HL-60 (cell line): ENCODE measurements around the gene RNF175.
A peak's percentile ranks its signal among the peaks of the same experiment; 100 is the strongest.

Experiments
- DNase-seq, 2 experiments: peaks; one replicate each; pipeline ENCODE4 v3.0.0-alpha.2; 2010 to 2020; ENCODE audit warnings: low read depth in 1 of 2, low spot score in 1 of 2
- H3K27ac ChIP-seq: fragments of 250-450 bp; sonication (Bioruptor Pico); replicated peaks from 2 replicates; pipeline ENCODE4 v1.5.1; 2020; ENCODE audit warnings: mild to moderate bottlenecking, moderate library complexity
- H3K27me3 ChIP-seq: fragments of 250-450 bp; sonication (Bioruptor Pico); 2 replicates; pipeline ENCODE4 v1.5.1; 2021; ENCODE audit warnings: mild to moderate bottlenecking, moderate library complexity; ENCODE audit not compliant: insufficient read depth, poor library complexity, severe bottlenecking
- H3K4me3 ChIP-seq: replicated peaks from 2 replicates; pipeline ENCODE4 v1.5.1; 2011; ENCODE audit warnings: mild to moderate bottlenecking, control low read depth, low read length; ENCODE audit not compliant: insufficient read depth
- CTCF ChIP-seq: IDR thresholded peaks from one replicate; pipeline ENCODE4 v1.5.1; 2011; ENCODE audit warnings: low read length, control low read depth, inconsistent platforms; ENCODE audit not compliant: insufficient read depth
- GABPA ChIP-seq: IDR thresholded peaks from 2 replicates; pipeline ENCODE4 v1.6.1; 2012; ENCODE audit warnings: low read depth
- POLR2AphosphoS5 ChIP-seq: IDR thresholded peaks from 2 replicates; pipeline ENCODE4 v1.6.1; 2012; ENCODE audit warnings: low read depth
- REST ChIP-seq: IDR thresholded peaks from 2 replicates; pipeline ENCODE4 v1.6.1; 2012; ENCODE audit warnings: low read depth; ENCODE audit not compliant: insufficient replicate concordance
- SPI1 ChIP-seq: IDR thresholded peaks from 2 replicates; pipeline ENCODE4 v1.6.1; 2012; ENCODE audit warnings: low read depth, mild to moderate bottlenecking, borderline replicate concordance

The RNF175 gene

GRCh38 chr4:153787575-153787974 lies 27.8 kb upstream of the RNF175 start:
- no peak overlapping the region for H3K27ac ChIP-seq
- DNase-seq: no peak
- H3K27me3 ChIP-seq: peaks cover 82% of the 10 kb centered on the region
- TF ChIP-seq CTCF: no peak
- no peak for TF ChIP-seq SPI1
- no peak for TF ChIP-seq POLR2AphosphoS5
- TF ChIP-seq GABPA: no peak
- no peak for TF ChIP-seq REST
- no peak overlapping the region for H3K4me3 ChIP-seq

- Histone ChIP-seq H3K27ac (no peak overlapping the region), H3K27me3 (peaks cover 77% of the 10 kb centered on the region), H3K4me3 (no peak overlapping the region)
- TF ChIP-seq REST (no peak), POLR2AphosphoS5 (no peak), CTCF (no peak), SPI1 (no peak), GABPA (no peak)
- DNase-seq: no peak
Observed at GRCh38 chr4:153787061-153787560, 27.3 kb upstream of the RNF175 start.

- Histone ChIP-seq H3K27ac (no peak overlapping the region), H3K4me3 (no peak overlapping the region), H3K27me3 (peaks cover 69% of the 10 kb centered on the region)
- DNase-seq: no peak
- TF ChIP-seq GABPA: no peak
- TF ChIP-seq CTCF: peak; percentile 28
Observed at GRCh38 chr4:153785910-153786721, 26.3 kb upstream of the RNF175 start.
